CD4-positive, alpha-beta T cell treated with Interleukin-17A for 4 hours (primary cell): ENCODE measurements around the gene SLC26A8.
"Not testable (repeated sequence)": the region's sequence is repeated elsewhere in the genome, so short reads cannot be mapped to it uniquely, and the experiment has no call there.

Experiments used
- DNase-seq: peaks from one replicate; pipeline ENCODE4 v3.0.0-alpha.2; 2020; ENCODE audit warnings: mixed read lengths

SLC26A8 gene

GRCh38 chr6:35941170-35941569, 83.3 kb downstream of the SLC26A8 start:
- DNase-seq, result not testable (repeated sequence)

- DNase-seq, result not testable (repeated sequence)
Observed at GRCh38 chr6:35940014-35940413, 84.4 kb downstream of the SLC26A8 start.

- not testable (repeated sequence) for DNase-seq
Observed at GRCh38 chr6:35939259-35939658, 85.2 kb downstream of the SLC26A8 start.

- no peak for DNase-seq
Observed at GRCh38 chr6:35936681-35937359, 87.6 kb downstream of the SLC26A8 start.

GRCh38 chr6:35935469-35935868, 89.0 kb downstream of the SLC26A8 start:
- DNase-seq, result no peak

- DNase-seq, result no peak
Observed at GRCh38 chr6:35933844-35934243, 90.6 kb downstream of the SLC26A8 start.

- DNase-seq, result peak; percentile 11
Observed at GRCh38 chr6:35931873-35932272, 92.6 kb downstream of the SLC26A8 start.

GRCh38 chr6:35931120-35931561, 93.3 kb downstream of the SLC26A8 start:
- no peak for DNase-seq

GRCh38 chr6:35929601-35930000, 94.8 kb downstream of the SLC26A8 start:
- no peak for DNase-seq

- DNase-seq, result no peak
Observed at GRCh38 chr6:35926509-35927215, 97.8 kb downstream of the SLC26A8 start.

- no peak for DNase-seq
Observed at GRCh38 chr6:35925961-35926360, 98.5 kb downstream of the SLC26A8 start.

- no peak for DNase-seq
Observed at GRCh38 chr6:35924146-35924545, 100.3 kb downstream of the SLC26A8 start.

- DNase-seq, result no peak
Observed at GRCh38 chr6:35922139-35922554, 102.3 kb downstream of the SLC26A8 start.

GRCh38 chr6:35920793-35921732, 103.4 kb downstream of the SLC26A8 start, which contains the start of gene SRPK1:
SRPK1 (minus strand) TSS chr6:35921098; CDS start chr6:35921056, 42 bp downstream.
- DNase-seq, result peak; percentile 93

- DNase-seq, result peak; percentile 64
Observed at GRCh38 chr6:35919827-35920751, 104.4 kb downstream of the SLC26A8 start.

GRCh38 chr6:35919085-35919826, 105.2 kb downstream of the SLC26A8 start:
- DNase-seq, result no peak

GRCh38 chr6:35916893-35917292, 107.5 kb downstream of the SLC26A8 start:
- DNase-seq, result not testable (repeated sequence)

GRCh38 chr6:35916056-35916455, 108.4 kb downstream of the SLC26A8 start:
- no peak for DNase-seq

- no peak for DNase-seq
Observed at GRCh38 chr6:35914536-35914935, 109.9 kb downstream of the SLC26A8 start.

- no peak for DNase-seq
Observed at GRCh38 chr6:35911871-35912653, 112.4 kb downstream of the SLC26A8 start.
